Fibroblast of skin of back (primary cell): ENCODE results near the gene NTSR2. TPM values are rescaled to one million over a fixed set of nuclear protein-coding genes. Genes with fewer than 3 reads are reported as not detected.
A peak's percentile ranks its signal among the peaks of the same experiment; 100 is the strongest.

Experiments
- DNase-seq: peaks from one replicate; pipeline ENCODE4 v3.0.0-alpha.2; 2013
- polyA plus RNA-seq, 2 experiments: library from polyadenylated mRNA; unstranded; fragments of 120-200 nt; gene quantifications; one replicate each; pipeline ENCODE4 v1.2.1, GENCODE V29; 2013; ENCODE audit not compliant: insufficient read length in 2 of 2

Gene NTSR2, protein sequence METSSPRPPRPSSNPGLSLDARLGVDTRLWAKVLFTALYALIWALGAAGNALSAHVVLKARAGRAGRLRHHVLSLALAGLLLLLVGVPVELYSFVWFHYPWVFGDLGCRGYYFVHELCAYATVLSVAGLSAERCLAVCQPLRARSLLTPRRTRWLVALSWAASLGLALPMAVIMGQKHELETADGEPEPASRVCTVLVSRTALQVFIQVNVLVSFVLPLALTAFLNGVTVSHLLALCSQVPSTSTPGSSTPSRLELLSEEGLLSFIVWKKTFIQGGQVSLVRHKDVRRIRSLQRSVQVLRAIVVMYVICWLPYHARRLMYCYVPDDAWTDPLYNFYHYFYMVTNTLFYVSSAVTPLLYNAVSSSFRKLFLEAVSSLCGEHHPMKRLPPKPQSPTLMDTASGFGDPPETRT
- polyA plus RNA-seq (2013, experiment 1 of 2; ENCODE audit: insufficient read length): not detected
- not detected for polyA plus RNA-seq (2013, experiment 2 of 2; ENCODE audit: insufficient read length)

DNA sequence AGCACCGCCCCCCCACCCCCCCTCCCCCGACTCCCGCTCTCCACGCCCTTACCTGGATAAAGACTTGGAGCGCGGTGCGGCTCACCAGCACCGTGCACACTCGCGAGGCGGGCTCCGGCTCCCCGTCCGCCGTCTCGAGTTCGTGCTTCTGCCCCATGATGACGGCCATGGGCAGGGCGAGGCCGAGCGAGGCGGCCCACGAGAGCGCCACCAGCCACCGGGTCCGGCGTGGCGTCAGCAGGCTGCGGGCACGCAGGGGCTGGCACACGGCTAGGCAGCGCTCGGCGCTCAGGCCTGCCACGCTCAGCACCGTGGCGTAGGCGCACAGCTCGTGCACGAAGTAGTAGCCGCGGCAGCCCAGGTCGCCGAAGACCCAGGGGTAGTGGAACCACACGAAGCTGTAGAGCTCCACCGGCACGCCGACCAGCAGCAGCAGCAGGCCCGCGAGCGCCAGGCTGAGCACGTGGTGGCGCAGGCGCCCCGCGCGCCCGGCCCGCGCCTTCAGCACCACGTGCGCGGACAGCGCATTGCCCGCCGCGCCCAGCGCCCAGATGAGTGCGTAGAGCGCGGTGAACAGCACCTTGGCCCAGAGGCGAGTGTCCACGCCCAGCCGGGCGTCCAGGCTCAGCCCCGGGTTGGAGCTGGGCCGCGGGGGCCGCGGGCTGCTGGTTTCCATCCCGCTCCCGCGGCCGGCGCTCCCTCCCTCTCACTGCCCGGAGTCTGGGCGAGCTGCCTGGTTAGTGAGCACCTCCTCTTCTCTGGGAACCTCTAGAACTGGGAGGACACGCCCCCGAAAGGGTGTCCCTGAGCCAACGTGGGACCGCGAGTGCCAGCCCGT, at the start of gene NTSR2:
Gene NTSR2 (minus strand): TSS at position 742 of the 838 bp plus-strand sequence. CDS start 66 bp downstream, at position 676.
- DNase-seq: peak; percentile 64

DNA sequence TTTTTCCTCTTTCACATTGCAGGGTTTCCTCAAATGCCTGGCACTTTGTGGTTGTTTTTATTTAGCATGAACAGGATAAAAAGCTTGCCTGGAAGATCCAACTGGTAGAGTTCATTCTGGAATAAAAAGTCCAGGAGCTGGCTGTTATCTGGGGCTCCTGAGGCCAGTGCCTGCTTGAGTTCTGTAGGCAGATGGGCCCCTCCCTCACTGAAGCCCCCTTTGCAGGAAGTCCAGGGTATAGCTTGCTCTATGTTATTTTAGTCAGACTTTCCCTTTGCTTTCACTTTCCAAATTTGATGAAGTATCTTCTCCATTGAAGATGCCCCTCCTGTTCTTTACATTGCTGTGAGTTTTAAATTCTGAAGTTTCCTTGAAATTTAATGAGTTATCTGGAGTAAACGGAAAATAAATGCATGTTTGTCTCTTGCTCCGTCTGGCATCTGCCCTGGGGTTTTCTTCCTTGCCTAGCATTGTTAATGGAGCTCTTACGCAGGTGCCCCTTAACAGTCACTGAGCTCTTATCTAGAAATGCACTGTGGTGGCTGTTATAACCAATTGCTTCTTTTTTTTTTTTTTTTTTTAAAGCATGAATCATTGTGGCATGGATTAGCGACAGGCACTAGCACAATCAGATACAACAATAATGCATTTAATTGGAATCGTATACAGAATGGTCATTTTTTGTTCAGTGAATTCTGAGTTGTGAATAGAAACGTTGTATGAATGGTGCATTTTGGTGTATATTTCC, 49.4 kb upstream of the NTSR2 start:
- DNase-seq: no peak

DNA sequence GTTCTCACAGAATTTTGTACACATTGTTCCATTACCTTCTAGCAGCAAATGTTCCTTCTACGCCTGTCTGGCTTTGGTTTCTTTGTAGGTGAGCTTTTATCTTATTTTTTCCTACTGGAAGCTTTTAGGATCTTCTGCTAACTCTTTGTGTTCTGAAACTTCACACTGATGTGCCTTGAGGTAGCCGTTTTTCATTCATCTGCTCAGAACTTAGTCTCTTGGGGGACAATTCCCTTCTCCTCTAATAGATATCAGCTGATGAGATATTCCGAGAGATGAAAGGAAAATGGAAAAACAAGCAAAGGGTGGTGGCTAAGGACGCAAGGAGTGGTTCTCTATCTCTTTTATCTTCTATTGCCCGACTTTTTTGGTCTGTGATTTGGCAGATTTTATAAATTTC, 48.6 kb upstream of the NTSR2 start:
- DNase-seq: no peak

DNA sequence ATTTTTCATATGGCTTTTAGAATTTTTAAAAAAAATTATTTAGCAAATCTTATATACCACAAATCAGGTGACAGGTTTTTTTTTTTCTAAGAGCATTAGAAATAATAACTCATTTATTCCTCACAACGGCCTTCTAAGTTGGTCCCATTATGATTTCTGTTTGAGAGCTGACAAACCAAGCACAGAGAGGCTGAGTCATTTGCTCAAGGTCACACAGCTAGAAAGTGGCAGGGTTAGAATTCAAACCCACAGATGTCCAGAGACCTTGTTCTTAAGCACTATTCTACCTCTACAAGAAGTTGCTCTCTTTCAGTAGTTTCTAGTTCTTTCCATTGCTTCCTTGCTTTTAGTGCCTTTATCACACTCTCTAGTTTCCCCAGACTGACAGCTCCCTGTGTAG, 47.6 kb upstream of the NTSR2 start:
- DNase-seq: no peak

DNA sequence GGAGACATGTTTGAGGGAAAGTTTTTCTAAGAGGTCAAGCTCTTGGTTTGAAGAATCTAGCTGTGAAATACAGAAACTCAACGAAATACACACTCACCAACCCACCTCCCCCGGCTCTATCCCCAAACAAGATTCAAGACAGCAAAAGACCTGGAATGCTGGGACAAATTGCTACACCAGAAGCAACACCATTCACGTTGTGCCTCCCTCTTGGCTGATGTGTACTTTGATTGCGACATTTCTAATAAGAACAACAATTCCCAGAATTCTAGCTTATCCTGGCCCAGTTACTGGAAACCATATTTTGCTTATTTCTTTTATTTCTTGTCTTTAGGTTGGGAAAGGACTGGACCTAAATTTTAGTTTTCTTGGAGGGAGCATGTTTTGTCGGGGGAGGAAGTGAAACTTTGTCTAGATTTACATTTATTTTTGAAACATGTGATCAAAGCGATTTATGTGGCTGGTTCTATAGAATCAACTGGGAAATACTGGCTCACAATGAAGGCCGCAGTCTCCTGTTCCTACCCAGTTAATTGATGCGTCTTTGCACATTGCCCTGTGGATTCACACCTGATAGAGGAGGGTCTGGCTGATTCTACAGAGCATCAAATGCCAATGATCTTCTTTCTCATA, 46.8 kb upstream of the NTSR2 start:
- no peak for DNase-seq

DNA sequence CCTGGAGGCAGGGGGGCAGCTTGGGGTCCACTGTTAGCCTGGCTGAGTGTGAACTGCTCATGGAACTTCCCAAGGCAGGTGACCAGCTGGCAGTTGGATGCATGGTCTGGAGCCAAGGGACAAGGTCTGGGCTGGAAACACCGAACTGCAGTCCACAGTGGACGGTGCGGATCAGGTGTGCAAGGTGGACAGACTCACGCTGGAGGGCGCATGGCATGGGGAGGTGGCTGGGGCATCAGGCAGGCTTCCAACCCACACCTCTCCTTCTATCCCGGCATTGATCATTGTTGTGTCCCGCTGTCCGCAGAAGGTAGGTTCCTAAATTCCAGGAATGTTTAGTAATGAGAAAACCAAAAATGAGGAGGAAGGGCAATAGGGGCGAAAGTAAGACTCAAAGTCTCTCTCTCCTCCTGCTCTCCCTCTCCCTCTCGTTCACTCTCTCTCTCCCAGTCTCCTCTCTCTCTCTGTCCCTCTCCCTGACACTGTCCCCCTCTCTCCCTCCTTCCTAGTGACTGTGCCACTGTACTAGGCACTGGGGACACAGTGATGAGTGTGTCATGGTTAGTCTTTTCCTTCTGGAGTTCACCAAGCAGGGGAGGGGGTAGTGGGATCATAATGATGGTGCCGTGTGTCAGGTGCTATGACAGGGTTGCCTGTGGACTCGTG, 46.1 kb upstream of the NTSR2 start:
- DNase-seq: no peak

DNA sequence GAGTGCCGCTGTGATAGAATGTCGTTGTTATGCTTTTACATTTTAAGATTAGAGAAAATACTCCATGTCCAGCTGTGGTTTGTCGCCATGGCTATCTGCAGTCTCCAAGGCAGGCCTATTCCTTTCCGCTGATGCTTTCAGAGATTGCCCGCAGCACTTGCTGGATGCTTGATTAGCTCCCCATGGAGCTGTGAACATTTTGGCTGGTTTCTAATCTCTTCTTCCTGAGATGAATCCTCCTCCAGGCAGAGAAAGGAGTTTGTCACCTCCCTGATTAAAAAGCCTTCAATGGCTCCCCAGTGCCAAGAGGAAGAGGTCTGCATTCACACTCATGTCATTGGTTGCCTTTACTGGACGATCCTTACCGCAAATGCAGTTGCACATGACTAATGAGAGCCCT, 43.8 kb upstream of the NTSR2 start:
- DNase-seq: no peak

GRCh38 chr2:11712866-11713265, 42.9 kb upstream of the NTSR2 start:
- DNase-seq: no peak

GRCh38 chr2:11711751-11712150, 41.8 kb upstream of the NTSR2 start:
- no peak for DNase-seq

DNA sequence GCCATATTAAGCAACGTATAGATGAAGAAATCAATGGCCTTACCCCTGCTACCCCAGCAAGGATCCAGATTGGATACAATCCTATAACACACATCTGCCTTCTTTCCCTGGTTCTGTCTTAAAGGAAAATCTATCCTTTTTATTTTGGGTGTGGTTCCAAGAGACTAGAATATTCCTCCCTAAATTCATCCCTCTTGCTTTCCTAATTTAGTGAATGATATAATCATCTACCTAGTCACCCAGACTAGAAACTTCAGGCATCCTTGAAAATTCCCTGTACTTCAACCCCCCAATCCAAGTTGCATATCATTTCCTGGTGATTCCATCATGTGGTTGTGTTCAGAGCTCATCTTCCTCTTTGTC, 41.3 kb upstream of the NTSR2 start:
- no peak for DNase-seq

GRCh38 chr2:11710632-11711353, 40.8 kb upstream of the NTSR2 start:
- no peak for DNase-seq

GRCh38 chr2:11710210-11710609, 40.2 kb upstream of the NTSR2 start:
- peak; percentile 81 for DNase-seq

DNA sequence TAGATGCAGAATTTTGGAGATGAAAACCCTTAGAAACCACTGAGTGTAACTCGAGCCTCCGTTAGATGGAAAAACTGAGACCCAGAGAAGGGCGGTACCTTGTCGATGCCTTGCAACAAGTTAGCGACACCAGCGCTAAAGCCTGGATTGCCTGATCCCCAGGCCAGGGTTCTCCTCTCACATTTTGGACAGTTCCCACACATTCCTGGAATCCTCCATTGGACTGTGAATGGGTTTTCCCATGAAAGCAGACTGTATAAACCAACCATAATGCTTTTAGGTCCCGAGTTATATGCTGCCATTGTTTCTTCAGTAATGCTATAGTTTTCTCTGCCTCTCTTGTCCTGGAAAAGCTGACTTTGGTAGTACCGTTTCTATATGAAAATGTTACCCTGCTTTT, 39.3 kb upstream of the NTSR2 start:
- no peak for DNase-seq

GRCh38 chr2:11708106-11708505, 38.1 kb upstream of the NTSR2 start:
- peak; percentile 36 for DNase-seq

GRCh38 chr2:11705711-11706110, 35.7 kb upstream of the NTSR2 start:
- no peak for DNase-seq

- DNase-seq: no peak
Observed at GRCh38 chr2:11705063-11705462, 35.1 kb upstream of the NTSR2 start.

- DNase-seq: peak; percentile 84
Observed at GRCh38 chr2:11703700-11704099, 33.7 kb upstream of the NTSR2 start.

GRCh38 chr2:11702946-11703345, 33.0 kb upstream of the NTSR2 start:
- DNase-seq: no peak

GRCh38 chr2:11701751-11702301, 31.8 kb upstream of the NTSR2 start:
- no peak for DNase-seq

DNA sequence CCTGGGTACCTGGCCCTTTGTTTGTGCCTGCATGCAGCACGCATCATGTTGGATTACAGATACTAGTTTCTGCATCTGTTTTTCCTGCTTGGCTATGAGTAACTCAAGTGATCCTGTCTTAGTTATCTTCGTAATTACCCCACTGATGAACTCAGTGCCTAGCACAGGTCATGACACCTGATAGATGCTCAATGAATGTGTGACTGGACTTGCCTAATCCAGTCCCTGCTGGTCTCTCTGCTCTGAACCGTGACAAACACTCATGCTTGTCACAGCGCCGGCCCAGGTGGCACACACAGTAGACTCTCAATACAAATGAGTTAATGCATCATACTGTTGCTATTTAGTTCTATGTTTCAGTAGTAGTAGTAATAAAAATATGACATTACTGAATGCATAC, 31.2 kb upstream of the NTSR2 start:
- DNase-seq: no peak
